MM.1S (cell line): ENCODE results near the gene GNA14.

Experiments
- EZH2 ChIP-seq: fragments of 300-600 bp; sonication (generic); optimal IDR thresholded peaks from 2 replicates; pipeline ENCODE3; 2017; ENCODE audit warnings: low read depth, mild to moderate bottlenecking, antibody characterized with exemption, low read length, mixed read lengths
- EZH2phosphoT487 ChIP-seq: fragments of 300-600 bp; sonication (generic); IDR thresholded peaks from 2 replicates; pipeline ENCODE4 v1.6.1; 2018; ENCODE audit warnings: antibody characterized with exemption, low read length
- TF ChIP-seq, protein P1 (sequence below): fragments of 300-600 bp; sonication (generic); IDR thresholded peaks from 2 replicates; pipeline ENCODE4 v1.5.1; 2016; ENCODE audit warnings: antibody characterized with exemption, low read length, mixed read lengths

- TF ChIP-seq, protein P1, sequence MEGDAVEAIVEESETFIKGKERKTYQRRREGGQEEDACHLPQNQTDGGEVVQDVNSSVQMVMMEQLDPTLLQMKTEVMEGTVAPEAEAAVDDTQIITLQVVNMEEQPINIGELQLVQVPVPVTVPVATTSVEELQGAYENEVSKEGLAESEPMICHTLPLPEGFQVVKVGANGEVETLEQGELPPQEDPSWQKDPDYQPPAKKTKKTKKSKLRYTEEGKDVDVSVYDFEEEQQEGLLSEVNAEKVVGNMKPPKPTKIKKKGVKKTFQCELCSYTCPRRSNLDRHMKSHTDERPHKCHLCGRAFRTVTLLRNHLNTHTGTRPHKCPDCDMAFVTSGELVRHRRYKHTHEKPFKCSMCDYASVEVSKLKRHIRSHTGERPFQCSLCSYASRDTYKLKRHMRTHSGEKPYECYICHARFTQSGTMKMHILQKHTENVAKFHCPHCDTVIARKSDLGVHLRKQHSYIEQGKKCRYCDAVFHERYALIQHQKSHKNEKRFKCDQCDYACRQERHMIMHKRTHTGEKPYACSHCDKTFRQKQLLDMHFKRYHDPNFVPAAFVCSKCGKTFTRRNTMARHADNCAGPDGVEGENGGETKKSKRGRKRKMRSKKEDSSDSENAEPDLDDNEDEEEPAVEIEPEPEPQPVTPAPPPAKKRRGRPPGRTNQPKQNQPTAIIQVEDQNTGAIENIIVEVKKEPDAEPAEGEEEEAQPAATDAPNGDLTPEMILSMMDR = no peak
- no peak for TF ChIP-seq EZH2
- no peak for TF ChIP-seq EZH2phosphoT487
Observed at GRCh38 chr9:77563174-77563573, 84.9 kb downstream of the GNA14 start.
